Activated gamma-delta T cell (primary cell): ENCODE results near the gene IQCH.
"Not testable (repeated sequence)": the region's sequence is repeated elsewhere in the genome, so short reads cannot be mapped to it uniquely, and the experiment has no call there.

ENCODE experiments used
- DNase-seq: peaks from one replicate; lab custom pipeline; 2025; lab: John Stamatoyannopoulos, UW

IQCH gene

DNA sequence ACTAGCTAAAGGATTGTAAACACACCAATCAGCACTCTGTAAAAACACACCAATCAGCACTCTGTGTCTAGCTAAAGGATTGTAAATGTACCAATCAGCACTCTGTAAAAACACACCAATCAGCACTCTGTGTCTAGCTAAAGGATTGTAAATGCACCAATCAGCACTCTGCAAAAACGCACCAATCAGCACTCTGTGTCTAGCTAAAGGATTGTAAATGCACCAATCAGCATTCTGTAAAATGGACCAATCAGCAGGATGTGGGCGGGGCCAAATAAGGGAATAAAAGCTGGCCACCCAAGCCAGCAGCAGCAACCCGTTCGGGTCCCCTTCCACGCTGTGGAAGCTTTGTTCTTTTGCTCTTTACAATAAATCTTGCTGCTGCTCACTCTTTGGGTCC lies 8.0 kb upstream of the IQCH start:
- DNase-seq = not testable (repeated sequence)

DNA sequence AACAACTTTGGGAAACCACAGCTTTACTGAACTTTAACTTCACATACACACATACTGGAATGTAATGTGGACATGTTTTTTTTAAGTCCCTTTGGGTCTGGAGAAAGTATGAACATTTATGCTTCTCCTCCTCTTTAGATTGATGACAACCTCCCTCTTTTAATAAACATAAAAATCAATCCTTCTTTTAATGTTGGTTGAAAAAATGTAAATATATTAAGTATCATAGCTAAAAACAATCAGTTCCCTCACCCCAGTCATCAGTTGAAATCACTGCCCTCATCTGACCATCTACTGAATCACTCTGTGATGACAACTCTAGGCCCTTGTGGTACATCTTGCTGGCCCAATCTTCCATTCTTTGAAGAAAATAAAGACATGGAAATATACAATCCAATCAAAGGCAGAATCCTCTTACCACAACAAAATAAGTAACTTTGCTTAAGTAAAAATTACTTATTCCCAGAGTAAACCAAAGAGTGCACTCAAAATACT lies 6.5 kb upstream of the IQCH start:
- DNase-seq = no peak

GRCh38 chr15:67249830-67250229 lies 4.8 kb upstream of the IQCH start:
- no peak for DNase-seq

DNA sequence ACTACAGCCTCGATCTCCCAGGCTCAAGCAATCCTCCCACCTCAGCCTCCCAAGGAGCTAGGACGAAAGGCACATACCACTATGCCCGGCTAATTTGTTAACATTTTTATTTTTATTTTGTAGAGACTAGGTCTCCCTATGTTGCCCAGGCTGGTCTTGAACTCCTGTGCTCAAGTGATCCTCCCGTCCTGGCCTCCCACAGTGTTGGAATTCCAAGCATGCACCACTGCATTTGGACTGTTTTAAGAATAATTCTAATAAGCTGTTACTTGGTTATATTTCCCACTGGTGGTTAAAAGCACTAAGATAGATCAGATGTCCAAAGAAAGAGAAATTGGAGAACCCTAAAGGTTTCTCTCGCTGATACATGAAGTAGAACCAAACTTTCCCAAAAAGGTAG lies 3.3 kb upstream of the IQCH start:
- no peak for DNase-seq

DNA sequence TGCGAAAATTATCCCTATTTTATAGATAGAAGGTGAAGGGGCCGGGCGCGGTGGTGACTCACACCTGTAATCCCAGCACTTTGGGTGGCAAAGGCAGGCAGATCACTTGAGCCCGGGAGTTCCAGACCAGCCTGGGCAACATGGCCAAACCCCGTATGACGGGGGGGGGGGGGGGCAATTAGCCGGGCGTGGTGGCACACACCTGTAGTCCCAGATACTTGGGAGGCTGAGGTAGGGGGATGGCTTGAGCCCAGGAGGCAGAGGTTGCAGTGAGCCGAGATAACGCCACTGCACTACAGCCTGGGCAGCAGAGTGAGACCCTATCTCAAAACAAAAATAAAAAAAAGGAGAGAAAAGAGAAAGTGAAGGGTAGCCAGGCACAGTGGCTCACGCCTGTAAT lies 1.5 kb upstream of the IQCH start:
- DNase-seq = no peak

- no peak for DNase-seq
These were observed 893 bp upstream of the IQCH start for GRCh38 chr15:67253549-67254237.

- DNase-seq = no peak
These were observed 1.5 kb downstream of the IQCH start for GRCh38 chr15:67256051-67256450.

DNA sequence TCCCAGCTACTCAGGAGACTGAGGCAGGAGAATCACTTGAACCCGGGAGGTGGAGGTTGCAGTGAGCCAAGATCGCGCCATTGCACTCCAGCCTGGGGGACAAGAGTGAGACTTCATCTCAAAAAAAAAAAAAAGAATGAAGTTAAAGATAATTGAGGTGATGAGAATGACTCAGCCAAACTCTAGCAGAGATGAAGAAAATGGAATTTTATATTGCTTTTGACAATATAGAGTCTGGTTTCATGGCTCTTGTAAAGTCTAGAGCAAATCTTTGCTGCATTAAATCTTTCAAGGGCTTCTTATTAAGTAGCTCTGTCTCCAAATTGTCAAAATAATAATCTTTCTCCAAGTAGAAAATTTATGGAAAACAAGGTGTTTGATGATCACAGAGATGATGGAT lies 3.8 kb downstream of the IQCH start:
- DNase-seq = not testable (repeated sequence)

GRCh38 chr15:67259379-67259778 lies 4.8 kb downstream of the IQCH start:
- no peak for DNase-seq

- DNase-seq = no peak
These were observed 5.2 kb downstream of the IQCH start for GRCh38 chr15:67259806-67260205.

GRCh38 chr15:67266870-67267269 lies 12.3 kb downstream of the IQCH start:
- DNase-seq = no peak

- no peak for DNase-seq
These were observed 12.9 kb downstream of the IQCH start for GRCh38 chr15:67267440-67267839.

- DNase-seq = no peak
These were observed 13.7 kb downstream of the IQCH start for GRCh38 chr15:67267951-67268941.

DNA sequence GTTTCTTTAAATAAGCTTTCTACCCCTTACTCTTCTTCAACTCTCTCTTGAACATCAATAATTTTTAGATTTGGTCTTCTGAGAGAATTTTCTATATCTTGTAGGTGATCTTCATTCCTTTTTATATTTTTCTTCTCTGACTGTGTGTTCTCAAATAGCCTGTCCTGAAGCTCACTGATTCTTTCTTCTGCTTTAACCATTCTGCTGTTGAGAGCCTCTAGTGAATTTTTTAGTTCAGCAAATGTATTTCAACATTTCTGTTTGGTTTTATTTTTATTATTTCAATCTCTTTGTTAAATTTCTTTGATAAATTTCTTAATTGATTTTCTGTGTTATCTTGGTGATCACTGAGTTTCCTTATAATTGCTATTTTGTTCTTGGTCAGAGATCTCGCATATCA lies 19.6 kb downstream of the IQCH start:
- no peak for DNase-seq

- no peak for DNase-seq
These were observed 22.1 kb downstream of the IQCH start for GRCh38 chr15:67276666-67277065.

DNA sequence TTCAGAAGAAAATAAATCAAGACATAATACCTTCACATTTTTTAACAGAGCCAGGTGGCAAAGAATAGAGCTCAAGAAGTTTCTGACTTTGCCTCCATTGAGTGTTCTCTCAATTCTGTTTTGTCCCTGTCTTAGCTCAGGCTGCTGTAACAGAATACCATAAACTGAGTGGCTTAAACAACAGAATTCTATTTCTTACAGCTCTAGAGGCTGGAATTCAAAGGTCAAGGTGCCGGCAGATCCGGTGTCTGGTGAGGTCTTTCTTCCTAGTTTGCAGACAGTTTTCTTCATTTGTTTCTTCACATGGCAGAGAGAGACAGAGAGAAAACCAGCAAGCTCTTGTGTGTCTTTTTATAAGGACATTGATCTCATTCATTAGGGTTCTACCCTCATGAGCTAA lies 25.6 kb downstream of the IQCH start:
- DNase-seq = no peak

DNA sequence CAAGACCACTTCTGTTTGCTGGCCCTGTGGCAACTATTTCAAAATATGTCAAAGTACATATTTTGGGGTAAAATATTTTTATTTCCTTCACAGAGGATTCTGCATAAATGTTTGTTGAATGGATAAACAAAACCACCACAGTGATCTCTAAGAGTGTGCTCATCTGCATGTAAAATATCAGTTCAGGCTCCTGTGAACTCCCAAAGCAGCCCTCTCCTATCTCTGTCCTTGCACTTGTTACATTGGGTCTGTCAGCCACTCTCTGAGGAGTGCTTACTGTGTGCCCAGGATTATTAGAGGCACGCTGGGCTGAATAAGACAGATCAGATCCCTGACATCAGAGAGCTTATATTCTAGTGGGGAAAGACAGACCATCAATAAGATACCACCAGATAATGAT lies 27.1 kb downstream of the IQCH start:
- no peak for DNase-seq

- DNase-seq = not testable (repeated sequence)
These were observed 31.0 kb downstream of the IQCH start for GRCh38 chr15:67285625-67286024.

DNA sequence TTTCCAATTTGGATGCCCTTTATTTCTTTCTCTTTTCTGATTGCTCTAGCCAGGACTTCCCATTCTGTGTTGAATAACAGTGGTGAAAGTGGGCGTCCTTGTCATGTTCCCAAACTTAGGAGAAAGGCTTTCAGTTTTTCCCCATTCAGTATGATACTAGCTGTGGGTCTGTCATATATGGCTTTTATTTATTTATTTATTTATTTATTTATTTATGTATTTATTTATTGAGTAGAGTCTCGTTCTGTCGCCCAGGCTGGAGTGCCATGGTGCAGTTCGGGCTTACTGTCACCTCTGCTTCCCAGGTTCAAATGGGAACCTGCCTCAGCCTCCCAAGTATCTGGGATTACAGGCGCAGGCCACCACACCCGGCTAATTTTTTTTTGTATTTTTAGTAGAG lies 31.8 kb downstream of the IQCH start:
- DNase-seq = not testable (repeated sequence)

DNA sequence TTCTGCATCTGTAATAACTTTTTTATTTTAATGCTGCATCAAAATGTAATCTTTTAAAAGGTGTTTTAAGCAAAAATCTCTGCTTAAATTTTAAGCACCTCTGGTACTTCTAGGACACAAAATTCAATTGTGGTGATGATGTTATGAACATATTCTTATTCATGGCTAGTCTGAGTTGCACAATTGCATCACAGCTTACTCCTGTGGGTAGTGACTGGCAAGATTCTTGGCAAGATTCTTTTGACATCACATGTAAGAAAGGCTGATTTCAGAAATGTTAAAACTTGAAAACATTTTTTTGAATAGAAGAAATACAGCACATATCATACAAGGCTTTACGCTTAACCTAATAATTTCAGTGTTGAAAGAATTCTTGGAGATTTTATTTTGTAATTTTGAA lies 35.7 kb downstream of the IQCH start:
- no peak for DNase-seq

DNA sequence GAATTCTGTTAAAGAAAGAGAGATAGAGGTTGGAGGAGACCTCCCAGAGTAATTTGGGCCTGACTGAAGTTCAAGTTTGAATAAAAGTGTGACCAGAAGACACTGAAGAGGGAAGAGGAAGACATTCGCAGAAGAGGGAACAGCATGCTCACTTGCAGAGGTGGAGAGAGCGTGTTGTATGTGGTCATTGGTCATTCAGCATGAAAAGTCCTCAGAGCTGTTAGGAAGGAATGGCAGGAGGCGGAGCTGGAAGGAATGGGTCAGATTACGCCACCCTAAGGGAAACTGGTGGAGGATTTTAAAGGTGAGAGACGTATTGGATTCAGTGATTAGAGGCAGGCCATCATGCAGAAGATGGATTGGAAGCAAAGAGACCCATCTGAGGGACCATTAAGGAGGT lies 41.6 kb downstream of the IQCH start:
- no peak for DNase-seq

GRCh38 chr15:67296684-67297083 lies 42.1 kb downstream of the IQCH start:
- no peak for DNase-seq
